A549 (cell line): ENCODE measurements around the gene SLC30A7. TPM values are rescaled to one million over a fixed set of nuclear protein-coding genes. Genes with fewer than 3 reads are reported as not detected.
"Not testable (repeated sequence)": the region's sequence is repeated elsewhere in the genome, so short reads cannot be mapped to it uniquely, and the experiment has no call there.

Experiments
- ATAC-seq, 2 experiments: fragments of 200-7000 bp in 1 of 2; fragments of >200 bp in 1 of 2; cut with Nextera tagmentation in 1 of 2; cut with Tn5 transposase in 1 of 2; 3 replicates each; pipeline versions ENCODE4 v1.8.0 to v1.9.1; 2018 to 2020; ENCODE audit warnings: mild to moderate bottlenecking in 1 of 2, moderate library complexity in 1 of 2
- CTCF ChIA-PET: fragments of 300-600 bp; sonication (Branson Sonifier 250); formaldehyde crosslinking; extraction: SDS; loops from one replicate; lab custom pipeline; 2021; ENCODE audit warnings: antibody characterized with exemption, inconsistent platforms; lab: Yijun Ruan, JAX
- POLR2A ChIA-PET: fragments of 350-600 bp; formaldehyde crosslinking; extraction: SDS; loops from one replicate; lab custom pipeline; 2021; ENCODE audit warnings: antibody characterized with exemption, inconsistent platforms; lab: Yijun Ruan, JAX
- DNase-seq, 2 experiments: peaks; one replicate each; pipeline versions ENCODE4 v3.0.0 to v3.0.0-alpha.2; 2011 to 2016; ENCODE audit warnings: low read depth in 1 of 2, low spot score in 1 of 2
- FAIRE-seq: peaks from 2 replicates; lab custom pipeline; 2011; peaks lifted over from hg19 to GRCh38; lab: Jason Lieb, UNC
- H3K27ac ChIP-seq, 2 experiments: fragments of >200 bp; sonication (Bioruptor Twin); formaldehyde crosslinking; 3 replicates each; pipeline ENCODE4 v1.5.1; 2016 to 2017
- H3K4me1 ChIP-seq: fragments of >200 bp; sonication (Bioruptor Twin); formaldehyde crosslinking; 3 replicates; pipeline ENCODE4 v1.6.1; 2016
- H3K4me2 ChIP-seq: fragments of >200 bp; sonication (Bioruptor Twin); formaldehyde crosslinking; 3 replicates; pipeline ENCODE4 v1.6.1; 2016
- H3K4me3 ChIP-seq: fragments of >200 bp; sonication (Bioruptor Twin); formaldehyde crosslinking; 3 replicates; pipeline ENCODE4 v1.5.1; 2016
- H3K9me3 ChIP-seq: fragments of >200 bp; sonication (Bioruptor Twin); formaldehyde crosslinking; 3 replicates; pipeline ENCODE4 v1.6.1; 2016
- CBX2 ChIP-seq: fragments of 200-600 bp; sonication (generic); IDR thresholded peaks from 2 replicates; pipeline ENCODE4 v1.6.1; 2016; ENCODE audit warnings: low read depth, mild to moderate bottlenecking, borderline replicate concordance
- EHMT2 ChIP-seq: fragments of 200-600 bp; sonication (generic); IDR thresholded peaks from 2 replicates; pipeline ENCODE4 v1.6.1; 2016; ENCODE audit warnings: antibody characterized with exemption, low read depth, mild to moderate bottlenecking, moderate library complexity
- ELK1 ChIP-seq: fragments of 150-350 bp; IDR thresholded peaks from 2 replicates; pipeline ENCODE4 v1.6.1; 2014; ENCODE audit warnings: low read depth, mild to moderate bottlenecking, low read length
- HDAC2 ChIP-seq: fragments of 200-600 bp; sonication (generic); IDR thresholded peaks from 2 replicates; pipeline ENCODE4 v1.6.1; 2016
- HES2 ChIP-seq: fragments of >200 bp; sonication (Bioruptor Twin); formaldehyde crosslinking; IDR thresholded peaks from 2 replicates; pipeline ENCODE4 v1.6.1; 2016
- HMGXB4 ChIP-seq: fragments of 250-450 bp; sonication (Bioruptor Pico); IDR thresholded peaks from 2 replicates; pipeline ENCODE4 v1.5.0; 2021; ENCODE audit warnings: mild to moderate bottlenecking, moderate library complexity, borderline replicate concordance
- HOXB5 ChIP-seq: fragments of 250-450 bp; sonication (Bioruptor Pico); IDR thresholded peaks from 2 replicates; pipeline ENCODE4 v1.5.0; 2020; ENCODE audit warnings: mild to moderate bottlenecking, moderate library complexity
- KDM5A ChIP-seq: fragments of 200-600 bp; sonication (generic); IDR thresholded peaks from 2 replicates; pipeline ENCODE4 v1.6.1; 2016; ENCODE audit warnings: antibody characterized with exemption, mild to moderate bottlenecking
- MAFK ChIP-seq: fragments of 450-650 bp; IDR thresholded peaks from 2 replicates; pipeline ENCODE4 v1.6.1; 2014; ENCODE audit not compliant: partially characterized antibody
- MAX ChIP-seq: IDR thresholded peaks from 2 replicates; pipeline ENCODE4 v1.6.1; 2012
- NFE2L2 ChIP-seq: fragments of 150-350 bp; conservative IDR thresholded peaks from 2 replicates; pipeline ENCODE4 v1.6.1; 2014; ENCODE audit warnings: low read length
- RNF2 ChIP-seq: fragments of 200-600 bp; sonication (generic); IDR thresholded peaks from 2 replicates; pipeline ENCODE4 v1.6.1; 2016; ENCODE audit warnings: low read depth, mild to moderate bottlenecking, antibody characterized with exemption, moderate library complexity, borderline replicate concordance
- SREBF2 ChIP-seq: fragments of 450-650 bp; IDR thresholded peaks from 2 replicates; pipeline ENCODE4 v1.6.1; 2014; ENCODE audit warnings: mild to moderate bottlenecking, moderate library complexity
- TFCP2L1 ChIP-seq: fragments of 250-450 bp; sonication (Bioruptor Pico); IDR thresholded peaks from 2 replicates; pipeline ENCODE4 v1.5.0; 2021; ENCODE audit warnings: mild to moderate bottlenecking
- ZFP36 ChIP-seq: fragments of 450-650 bp; IDR thresholded peaks from 2 replicates; pipeline ENCODE4 v1.6.1; 2014; ENCODE audit warnings: borderline replicate concordance; ENCODE audit not compliant: partially characterized antibody
- ZSCAN20 ChIP-seq: fragments of 250-450 bp; sonication (Bioruptor Pico); IDR thresholded peaks from 2 replicates; pipeline ENCODE4 v1.8.0; 2022; ENCODE audit warnings: mild to moderate bottlenecking, moderate library complexity
- WGBS: methylation state at CpG from one replicate; pipeline ENCODE4 v1.1.6; 2017; ENCODE audit errors: missing lambda C conversion rate; 5-methylcytosine and 5-hydroxymethylcytosine counted together
- polyA plus RNA-seq, 4 experiments: library from polyadenylated mRNA; depleted of rRNA in 3 of 4; stranded (reverse); fragments of >200 nt; fragmentation: RNase III in 1 of 4; extraction: RNeasy Plus Mini Kit Qiagen cat#74134 plus additional on column Dnase treatment in 1 of 4; gene quantifications; 2 replicates in 3 of 4; 3 replicates in 1 of 4; pipeline ENCODE4 v1.2.3, GENCODE V29; 2011 to 2017
- TF ChIP-seq, protein P1 (sequence below): fragments of >200 bp; sonication (Bioruptor Twin); formaldehyde crosslinking; IDR thresholded peaks from 3 replicates; pipeline ENCODE4 v1.6.1; 2016
- TF ChIP-seq, protein P2 (sequence below): fragments of >200 bp; sonication (Bioruptor Twin); formaldehyde crosslinking; IDR thresholded peaks from 3 replicates; pipeline ENCODE4 v1.5.1; 2016
- TF ChIP-seq, protein P3 (sequence below): fragments of 250-450 bp; sonication (Bioruptor Pico); IDR thresholded peaks from 2 replicates; pipeline ENCODE4 v1.5.0; 2020; ENCODE audit warnings: low read depth, mild to moderate bottlenecking, moderate library complexity

SLC30A7 gene
- polyA plus RNA-seq, 2 of the 4 experiments (the other 2 are of a cell fraction), result 4.3 to 9.6 TPM

DNA sequence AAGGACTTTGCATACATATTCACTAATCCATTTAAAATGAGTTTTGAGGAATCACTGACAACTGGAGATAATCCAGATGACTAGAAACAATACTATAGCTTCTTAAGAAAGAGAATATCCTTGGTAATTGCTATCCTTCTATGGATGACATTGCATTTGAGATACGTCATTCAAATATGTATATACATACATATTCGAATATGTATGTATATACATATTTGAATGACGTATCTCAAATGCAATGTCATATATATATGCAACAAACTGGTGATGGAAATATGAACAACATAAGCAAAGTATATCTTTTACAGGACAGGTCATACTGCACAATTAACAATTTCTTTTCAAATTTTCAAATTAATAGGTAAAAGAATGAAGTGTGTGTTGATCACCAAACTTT is 42.9 kb upstream of the SLC30A7 start:
- DNase-seq (no peak), FAIRE-seq (no peak), ATAC-seq (no peak)
- ChIA-PET CTCF (no interaction called here), POLR2A (no interaction called here)
- 66% methylated on average over 3 of the region's 3 CpGs for WGBS
- TF ChIP-seq SREBF2 (no peak), RNF2 (no peak), ELK1 (no peak), HDAC2 (no peak), EHMT2 (no peak), HES2 (no peak), CBX2 (no peak), ZFP36 (no peak), KDM5A (no peak), TFCP2L1 (CRISPR knock-in tag) (no peak), HOXB5 (CRISPR knock-in tag) (no peak), HMGXB4 (CRISPR knock-in tag) (no peak), ZSCAN20 (CRISPR knock-in tag) (no peak), NFE2L2 (no peak), MAX (no peak), MAFK (no peak)
- TF ChIP-seq, protein P1, sequence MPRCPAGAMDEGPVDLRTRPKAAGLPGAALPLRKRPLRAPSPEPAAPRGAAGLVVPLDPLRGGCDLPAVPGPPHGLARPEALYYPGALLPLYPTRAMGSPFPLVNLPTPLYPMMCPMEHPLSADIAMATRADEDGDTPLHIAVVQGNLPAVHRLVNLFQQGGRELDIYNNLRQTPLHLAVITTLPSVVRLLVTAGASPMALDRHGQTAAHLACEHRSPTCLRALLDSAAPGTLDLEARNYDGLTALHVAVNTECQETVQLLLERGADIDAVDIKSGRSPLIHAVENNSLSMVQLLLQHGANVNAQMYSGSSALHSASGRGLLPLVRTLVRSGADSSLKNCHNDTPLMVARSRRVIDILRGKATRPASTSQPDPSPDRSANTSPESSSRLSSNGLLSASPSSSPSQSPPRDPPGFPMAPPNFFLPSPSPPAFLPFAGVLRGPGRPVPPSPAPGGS, result no peak
- TF ChIP-seq, protein P2, sequence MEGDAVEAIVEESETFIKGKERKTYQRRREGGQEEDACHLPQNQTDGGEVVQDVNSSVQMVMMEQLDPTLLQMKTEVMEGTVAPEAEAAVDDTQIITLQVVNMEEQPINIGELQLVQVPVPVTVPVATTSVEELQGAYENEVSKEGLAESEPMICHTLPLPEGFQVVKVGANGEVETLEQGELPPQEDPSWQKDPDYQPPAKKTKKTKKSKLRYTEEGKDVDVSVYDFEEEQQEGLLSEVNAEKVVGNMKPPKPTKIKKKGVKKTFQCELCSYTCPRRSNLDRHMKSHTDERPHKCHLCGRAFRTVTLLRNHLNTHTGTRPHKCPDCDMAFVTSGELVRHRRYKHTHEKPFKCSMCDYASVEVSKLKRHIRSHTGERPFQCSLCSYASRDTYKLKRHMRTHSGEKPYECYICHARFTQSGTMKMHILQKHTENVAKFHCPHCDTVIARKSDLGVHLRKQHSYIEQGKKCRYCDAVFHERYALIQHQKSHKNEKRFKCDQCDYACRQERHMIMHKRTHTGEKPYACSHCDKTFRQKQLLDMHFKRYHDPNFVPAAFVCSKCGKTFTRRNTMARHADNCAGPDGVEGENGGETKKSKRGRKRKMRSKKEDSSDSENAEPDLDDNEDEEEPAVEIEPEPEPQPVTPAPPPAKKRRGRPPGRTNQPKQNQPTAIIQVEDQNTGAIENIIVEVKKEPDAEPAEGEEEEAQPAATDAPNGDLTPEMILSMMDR, result no peak
- TF ChIP-seq, protein P3, sequence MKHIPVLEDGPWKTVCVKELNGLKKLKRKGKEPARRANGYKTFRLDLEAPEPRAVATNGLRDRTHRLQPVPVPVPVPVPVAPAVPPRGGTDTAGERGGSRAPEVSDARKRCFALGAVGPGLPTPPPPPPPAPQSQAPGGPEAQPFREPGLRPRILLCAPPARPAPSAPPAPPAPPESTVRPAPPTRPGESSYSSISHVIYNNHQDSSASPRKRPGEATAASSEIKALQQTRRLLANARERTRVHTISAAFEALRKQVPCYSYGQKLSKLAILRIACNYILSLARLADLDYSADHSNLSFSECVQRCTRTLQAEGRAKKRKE, result no peak
- H3K27ac ChIP-seq, result no peak overlapping the region
- H3K4me3 ChIP-seq, result no peak overlapping the region
- H3K4me1 ChIP-seq, result no peaks in the 10 kb centered on the region
- no peaks in the 10 kb centered on the region for H3K9me3 ChIP-seq
- no peak overlapping the region for H3K4me2 ChIP-seq

- ATAC-seq, POLR2A ChIA-PET, FAIRE-seq, H3K27ac ChIP-seq, H3K9me3 ChIP-seq, H3K4me2 ChIP-seq, H3K4me3 ChIP-seq, H3K4me1 ChIP-seq, DNase-seq: not testable (repeated sequence)
- CTCF ChIA-PET, result interaction anchor here (0.6 to 1.6 kb wide), 5 partner anchors 11 to 403 kb away, joined by 3 to 6 read pairs (median 3); no protein-coding TSS in a partner anchor
These were observed 40.8 kb upstream of the SLC30A7 start for GRCh38 chr1:100855116-100855515.
